OCI-LY7 (cell line): ENCODE results near the gene ZC3H8.

ENCODE experiments used
- CTCF ChIP-seq: fragments of 200-600 bp; sonication (generic); conservative IDR thresholded peaks from 2 replicates; pipeline ENCODE4 v1.5.1; 2014; ENCODE audit warnings: mild to moderate bottlenecking, antibody characterized with exemption, low read length, moderate library complexity, mixed read lengths
- EZH2phosphoT487 ChIP-seq: fragments of 200-600 bp; sonication (generic); IDR thresholded peaks from 2 replicates; pipeline ENCODE4 v1.6.1; 2018; ENCODE audit warnings: low read depth, borderline replicate concordance, mild to moderate bottlenecking, mixed run types, antibody characterized with exemption, low read length, moderate library complexity, mixed read lengths

- TF ChIP-seq CTCF (no peak), EZH2phosphoT487 (no peak)
These were observed 1.5 kb downstream of the ZC3H8 start for GRCh38 chr2:112253261-112253815.
